Measurements from ENCODE around the gene FEZ2. TPM values are rescaled to one million over a fixed set of nuclear protein-coding genes. Genes with fewer than 3 reads are reported as not detected.

The FEZ2 gene
- total and polyA plus RNA-seq, 2 experiments from 2014 or later: 28.0 to 32.9 TPM

- no peak for TF ChIP-seq ZNF114 (CRISPR knock-in tag; IDR thresholded peaks at IDR 0.05)
- TF ChIP-seq NANOG (IDR thresholded peaks at IDR 0.05; ENCODE audit: borderline replicate concordance): no peak
- TF ChIP-seq JUNB (IDR thresholded peaks at IDR 0.05; ENCODE audit: unreplicated experiment): no peak
- no peak for TF ChIP-seq CREB1 (CRISPR knock-in tag; IDR thresholded peaks at IDR 0.05; ENCODE audit: low read depth)
- TF ChIP-seq EZH2phosphoT487 (IDR thresholded peaks at IDR 0.05; ENCODE audit: unreplicated experiment): no peak
Observed at GRCh38 chr2:36579297-36579664, 18.7 kb downstream of the FEZ2 start (continued).

GRCh38 chr2:36578343-36579296 lies 19.3 kb downstream of the FEZ2 start:
- no peak for DNase-seq (ENCODE audit: low spot score)
- Mint-ChIP-seq H3K4me1 (0 out of 3 replicates have a peak, but pooled peaks cover 2% of the 10 kb centered on the region), H3K36me3 (ENCODE audit: low read depth) (peaks cover 47% of the 10 kb centered on the region), H3K4me3 (no peak overlapping the region), H3K9me3 (no peaks in the 10 kb centered on the region), H3K27ac (no peak overlapping the region), H3K27me3 (ENCODE audit: insufficient read depth, low read depth, poor library complexity) (no peaks in the 10 kb centered on the region)
- no peaks in the 10 kb centered on the region for H3F3A ChIP-seq (replicated peaks; ENCODE audit: low read depth)
- TF ChIP-seq ZNF462 (CRISPR knock-in tag; IDR thresholded peaks at IDR 0.05) (no peak), STAT1 (IDR thresholded peaks at IDR 0.05; ENCODE audit: unreplicated experiment) (no peak), JUNB (IDR thresholded peaks at IDR 0.05; ENCODE audit: unreplicated experiment) (no peak), POLR2AphosphoS5 (IDR thresholded peaks at IDR 0.05; ENCODE audit: low read depth) (no peak), CREB1 (CRISPR knock-in tag; IDR thresholded peaks at IDR 0.05; ENCODE audit: low read depth) (no peak), REST (IDR thresholded peaks at IDR 0.05; ENCODE audit: unreplicated experiment) (no peak), CTCF (conservative IDR thresholded peaks at IDR 0.05; ENCODE audit: low read depth in 2 of 2) (no peak)
- H3K27me3 ChIP-seq (ENCODE audit: insufficient read depth): no peaks in the 10 kb centered on the region
- H4K20me1 ChIP-seq (replicated peaks; ENCODE audit: insufficient read depth): peaks cover 3% of the 10 kb centered on the region; the same call in 1 of the 2 replicates
- peaks cover 43% of the 10 kb centered on the region for H3K36me3 ChIP-seq (ENCODE audit: insufficient read depth)
- no peak overlapping the region for H2AFZ ChIP-seq
- no peaks in the 10 kb centered on the region for H3K9me2 ChIP-seq (ENCODE audit: insufficient read depth)
- no peak for ATAC-seq
- H3K27ac ChIP-seq (ENCODE audit: low read depth): no peak overlapping the region
- H3K4me1 ChIP-seq (ENCODE audit: insufficient read depth): 0 out of 2 replicates have a peak, but pooled peaks cover under 1% of the 10 kb centered on the region
- no peak overlapping the region for H3K4me3 ChIP-seq
- H3K79me2 ChIP-seq (replicated peaks; ENCODE audit: insufficient read depth): no peaks in the 10 kb centered on the region
- H3K4me2 ChIP-seq: no peak overlapping the region

Data from GM23338 (cell line).